ENCODE results near the gene LYPD3. TPM values are rescaled to one million over a fixed set of nuclear protein-coding genes. Genes with fewer than 3 reads are reported as not detected.
A peak's percentile ranks its signal among the peaks of the same experiment; 100 is the strongest.
"Not testable (repeated sequence)": the region's sequence is repeated elsewhere in the genome, so short reads cannot be mapped to it uniquely, and the experiment has no call there.

The LYPD3 gene
- 1 to 10 TPM; 5.2 to 5.3 TPM for total RNA-seq

DNA sequence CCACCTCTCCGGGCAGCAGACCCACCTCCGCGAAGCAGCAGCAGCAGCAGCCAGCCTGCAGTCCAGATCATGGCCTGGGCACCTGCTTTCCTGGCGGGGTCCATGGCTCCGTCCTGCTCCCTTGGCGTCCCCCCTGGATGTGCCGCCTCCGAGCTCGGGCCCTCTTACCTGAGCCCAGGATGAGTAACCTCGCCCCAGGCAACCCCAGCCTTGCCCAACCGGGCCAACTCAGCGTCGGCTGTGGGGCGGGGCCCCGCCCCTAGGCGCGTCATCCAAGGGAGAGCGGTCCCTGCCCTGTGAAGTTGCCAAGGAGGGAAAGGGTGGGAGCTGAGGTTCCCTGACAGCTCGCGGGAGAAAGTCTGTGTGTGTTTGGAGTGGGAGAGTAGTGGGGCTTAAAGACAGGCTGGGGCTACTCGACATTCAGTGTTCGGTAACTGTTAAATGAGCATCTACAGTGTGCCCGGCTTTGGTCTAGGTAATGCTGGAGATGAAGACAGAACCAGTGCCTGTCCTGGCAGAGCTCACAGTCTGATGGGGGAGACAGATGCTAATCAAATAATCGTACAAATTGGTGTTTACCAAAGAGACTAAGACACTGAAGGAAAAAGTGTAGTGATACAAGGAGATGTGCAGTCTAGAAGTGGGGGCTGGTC is at the start of gene LYPD3:
LYPD3 (minus strand) TSS at position 141 of the 653 bp plus-strand sequence; CDS start at position 104, 37 bp downstream.
- Mint-ChIP-seq H3K4me3 (peak within 1 kb of the TSS; percentile 87), H3K27me3 (no peaks in the 10 kb centered on the region), H3K36me3 (peaks cover 10% of the 10 kb centered on the region), H3K9me3 (no peaks in the 10 kb centered on the region), H3K4me1 (peaks cover 53% of the 10 kb centered on the region), H3K27ac (peak within 1 kb of the TSS; percentile 71)
- DNase-seq = no peak

DNA sequence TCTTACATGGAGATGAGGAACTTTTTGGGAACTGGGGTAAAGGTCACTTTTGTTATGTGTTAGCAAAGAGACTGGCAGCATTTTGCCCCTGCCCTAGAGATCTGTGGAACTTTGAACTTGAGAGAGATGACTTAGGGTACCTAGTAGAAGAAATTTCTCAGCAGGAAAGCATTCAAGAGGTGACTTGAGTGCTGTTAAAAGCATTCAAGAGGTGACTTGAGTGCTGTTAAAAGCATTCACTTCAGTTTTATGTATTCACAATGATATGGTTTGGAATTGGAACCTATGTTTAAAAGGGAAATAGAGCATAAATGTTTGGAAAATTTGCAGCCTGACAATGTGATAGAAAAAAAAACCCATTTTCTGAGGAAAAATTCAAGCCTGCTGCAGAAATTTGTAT is 47.0 kb upstream of the LYPD3 start:
- not testable (repeated sequence) for H3K4me1 Mint-ChIP-seq, H3K4me3 Mint-ChIP-seq, H3K27me3 Mint-ChIP-seq, H3K36me3 Mint-ChIP-seq, H3K27ac Mint-ChIP-seq, DNase-seq, H3K9me3 Mint-ChIP-seq

DNA sequence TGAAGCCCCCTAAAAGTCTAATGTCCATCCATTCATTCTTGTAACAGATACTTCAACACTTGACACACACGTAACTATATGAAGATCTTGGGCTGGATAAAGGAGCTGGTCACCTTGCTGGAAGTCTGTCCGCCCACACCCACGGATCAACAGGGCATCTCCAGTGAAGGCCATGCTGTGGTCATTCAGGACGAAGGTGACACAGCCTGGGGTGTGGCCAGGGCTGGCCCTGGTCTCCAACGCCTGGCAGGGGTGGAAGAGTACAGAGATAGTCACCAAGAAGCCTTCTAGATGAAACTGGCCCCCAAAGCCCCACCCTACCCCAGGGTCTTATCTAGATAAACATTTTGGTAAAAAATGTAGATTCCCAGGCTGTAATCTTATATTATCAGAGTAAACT is 45.9 kb upstream of the LYPD3 start:
- Mint-ChIP-seq H3K4me3 (no peak overlapping the region), H3K9me3 (no peaks in the 10 kb centered on the region), H3K27me3 (no peaks in the 10 kb centered on the region), H3K27ac (no peak overlapping the region), H3K4me1 (peaks cover 4% of the 10 kb centered on the region), H3K36me3 (peaks cover 9% of the 10 kb centered on the region)
- DNase-seq = no peak

DNA sequence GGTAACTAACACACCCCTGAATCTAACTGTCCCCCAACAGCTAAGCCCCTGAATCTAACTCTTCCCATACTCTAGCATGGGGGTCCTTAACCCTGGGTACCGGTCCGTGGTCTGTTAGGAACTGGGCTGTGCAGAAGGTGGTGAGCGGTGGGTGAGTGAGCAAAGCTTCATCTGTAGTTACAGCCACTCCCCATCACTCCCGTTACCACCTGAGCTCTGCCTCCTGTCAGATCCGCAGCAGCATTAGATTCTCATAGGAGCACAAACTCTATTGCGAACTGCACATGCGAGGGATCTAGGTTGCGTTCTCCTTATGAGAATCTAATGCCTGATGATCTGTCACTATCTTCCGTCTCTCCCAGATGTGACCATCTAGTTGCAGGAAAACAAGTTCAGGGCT is 45.3 kb upstream of the LYPD3 start:
- Mint-ChIP-seq H3K4me3 (no peak overlapping the region), H3K27me3 (no peaks in the 10 kb centered on the region), H3K27ac (no peak overlapping the region), H3K9me3 (no peaks in the 10 kb centered on the region), H3K36me3 (peaks cover 9% of the 10 kb centered on the region), H3K4me1 (peaks cover 1% of the 10 kb centered on the region)
- no peak for DNase-seq

DNA sequence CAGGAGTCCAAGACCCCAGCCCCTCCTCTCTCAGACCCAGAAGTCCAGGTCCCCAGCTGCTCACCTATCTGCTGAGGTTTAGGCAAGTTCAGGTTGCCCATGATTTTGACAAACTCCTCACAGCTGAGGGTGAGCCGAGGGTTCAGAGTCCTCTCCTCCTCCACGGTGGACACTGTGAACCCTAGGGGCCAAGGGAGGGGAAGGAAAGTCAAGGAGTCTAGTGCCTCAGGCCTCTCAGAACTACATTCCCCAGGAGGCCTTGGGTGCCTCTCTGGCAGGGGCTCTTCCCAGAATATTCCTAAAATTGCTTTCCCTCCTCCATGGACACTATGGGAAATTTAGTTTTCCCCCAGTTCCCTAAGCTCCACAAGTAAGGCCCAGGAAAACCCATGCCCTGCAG is 42.5 kb upstream of the LYPD3 start:
- no peak overlapping the region for H3K27ac Mint-ChIP-seq

DNA sequence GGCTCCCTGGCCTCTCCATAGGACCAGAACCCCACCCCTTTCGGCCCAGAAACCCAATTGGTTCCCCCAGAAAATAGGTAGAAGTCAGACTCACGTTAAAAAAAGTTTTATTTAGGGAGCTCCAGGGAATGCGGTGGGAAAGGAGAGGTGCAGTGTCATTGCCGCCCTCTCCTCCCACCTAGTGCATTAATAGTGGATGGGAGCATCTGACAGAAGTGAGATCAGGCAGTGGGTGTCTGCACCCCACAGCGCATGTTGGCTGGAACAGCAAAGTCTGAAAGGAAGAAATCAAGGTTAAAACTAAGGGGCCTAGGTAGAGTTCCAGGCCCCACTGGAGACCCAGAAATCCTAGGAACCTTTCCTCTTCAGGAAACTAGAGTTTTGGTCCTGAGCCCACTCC is 41.2 kb upstream of the LYPD3 start:
- H3K4me1 Mint-ChIP-seq = peaks cover 20% of the 10 kb centered on the region
- no peaks in the 10 kb centered on the region for H3K9me3 Mint-ChIP-seq
- no peaks in the 10 kb centered on the region for H3K27me3 Mint-ChIP-seq
- no peak overlapping the region for H3K27ac Mint-ChIP-seq
- peaks cover 10% of the 10 kb centered on the region for H3K36me3 Mint-ChIP-seq
- DNase-seq = no peak
- no peak overlapping the region for H3K4me3 Mint-ChIP-seq

More for the DNA sequence above, 42.5 kb upstream of the LYPD3 start:
- Mint-ChIP-seq H3K36me3 (peaks cover 6% of the 10 kb centered on the region), H3K4me1 (peaks cover 13% of the 10 kb centered on the region), H3K4me3 (no peak overlapping the region), H3K27me3 (no peaks in the 10 kb centered on the region), H3K9me3 (no peaks in the 10 kb centered on the region)
- DNase-seq = no peak

DNA sequence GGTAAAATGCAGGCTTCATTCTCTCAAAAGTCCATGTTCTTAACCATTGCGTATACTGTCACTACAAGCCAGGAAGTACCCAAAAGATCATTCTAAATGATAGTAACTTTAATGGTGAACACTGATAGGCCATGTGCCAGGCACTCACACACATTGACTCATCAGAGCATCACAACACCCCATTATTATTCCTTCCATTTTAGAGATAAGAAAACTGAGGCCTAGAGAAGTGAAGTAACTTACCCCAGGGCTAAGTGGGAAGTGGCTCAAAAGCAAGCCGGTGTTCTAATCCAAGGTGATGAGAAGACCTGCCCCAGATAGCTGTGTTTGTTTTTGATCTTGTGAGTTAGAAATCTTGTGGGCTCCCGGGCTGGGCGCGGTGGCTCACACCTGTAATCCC is 40.5 kb upstream of the LYPD3 start:
- H3K4me1 Mint-ChIP-seq = peaks cover 20% of the 10 kb centered on the region
- H3K9me3 Mint-ChIP-seq = no peaks in the 10 kb centered on the region
- H3K4me3 Mint-ChIP-seq = no peak overlapping the region
- H3K27ac Mint-ChIP-seq = peak overlapping the region; percentile 46
- no peak for DNase-seq
- no peaks in the 10 kb centered on the region for H3K27me3 Mint-ChIP-seq
- peaks cover 10% of the 10 kb centered on the region for H3K36me3 Mint-ChIP-seq

DNA sequence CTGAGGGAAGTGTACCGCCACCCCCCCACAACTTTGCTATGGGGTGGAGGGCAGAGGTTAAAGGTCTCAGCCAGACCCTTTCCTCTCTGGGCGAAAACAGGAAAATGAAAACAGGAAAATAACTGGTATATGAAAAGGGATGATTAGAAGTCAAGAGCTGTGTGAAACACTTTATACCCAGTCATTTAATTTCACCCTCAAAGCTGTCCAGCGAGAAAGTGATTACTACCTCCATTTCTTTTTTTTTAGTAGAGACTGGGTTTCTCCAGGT is 39.7 kb upstream of the LYPD3 start:
- Mint-ChIP-seq H3K27ac (peak overlapping the region; percentile 66), H3K36me3 (peaks cover 12% of the 10 kb centered on the region), H3K4me1 (peaks cover 22% of the 10 kb centered on the region), H3K4me3 (no peak overlapping the region), H3K9me3 (no peaks in the 10 kb centered on the region), H3K27me3 (no peaks in the 10 kb centered on the region)
- DNase-seq = no peak

DNA sequence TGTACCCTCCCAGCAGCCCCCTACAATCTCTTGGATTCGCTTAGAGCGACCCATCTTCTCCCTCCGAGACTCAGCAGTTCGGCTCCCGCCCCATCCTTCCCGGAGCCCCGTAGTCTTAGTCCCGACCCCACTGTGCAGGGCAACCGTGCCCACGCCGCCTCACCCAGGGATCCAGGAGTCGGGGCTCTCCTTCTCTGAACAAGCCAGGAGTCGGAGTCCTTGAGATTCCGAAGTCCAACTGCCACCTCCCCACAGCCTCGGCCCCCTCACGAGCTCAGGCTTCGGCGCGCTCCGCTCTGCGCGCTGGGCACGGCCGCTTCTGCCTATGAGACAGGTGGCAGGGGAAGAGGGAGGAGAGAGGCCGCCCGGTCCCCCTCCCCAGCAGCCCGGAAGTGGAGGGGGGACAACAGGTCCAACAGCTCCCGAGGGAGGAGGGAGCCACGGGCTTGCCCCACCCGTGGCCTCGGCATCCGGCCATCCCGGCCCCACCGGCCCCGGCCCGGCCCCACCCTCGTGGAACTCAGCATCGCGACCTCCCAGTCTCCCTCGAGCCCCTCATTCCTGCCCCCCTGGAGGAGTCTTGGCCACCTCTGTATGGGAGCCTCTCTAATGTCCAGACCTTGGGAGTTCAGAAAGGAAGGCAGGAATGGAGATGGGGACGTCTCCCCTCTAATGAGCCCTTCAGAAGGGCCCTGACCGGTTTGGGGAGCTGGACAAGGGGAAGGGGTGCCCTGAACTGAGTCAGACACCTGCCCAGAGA is 39.2 kb upstream of the LYPD3 start, which contains the start of gene PHLDB3:
PHLDB3 (minus strand) TSS at position 321 of the 760 bp plus-strand sequence. CDS start 628 bp downstream, outside the sequence.
- Mint-ChIP-seq H3K27me3 (no peaks in the 10 kb centered on the region), H3K4me1 (peaks cover 22% of the 10 kb centered on the region), H3K36me3 (peaks cover 12% of the 10 kb centered on the region), H3K4me3 (peak within 1 kb of the TSS; percentile 94), H3K9me3 (no peaks in the 10 kb centered on the region), H3K27ac (peak within 1 kb of the TSS; percentile 95)
- DNase-seq = peak; percentile 55

DNA sequence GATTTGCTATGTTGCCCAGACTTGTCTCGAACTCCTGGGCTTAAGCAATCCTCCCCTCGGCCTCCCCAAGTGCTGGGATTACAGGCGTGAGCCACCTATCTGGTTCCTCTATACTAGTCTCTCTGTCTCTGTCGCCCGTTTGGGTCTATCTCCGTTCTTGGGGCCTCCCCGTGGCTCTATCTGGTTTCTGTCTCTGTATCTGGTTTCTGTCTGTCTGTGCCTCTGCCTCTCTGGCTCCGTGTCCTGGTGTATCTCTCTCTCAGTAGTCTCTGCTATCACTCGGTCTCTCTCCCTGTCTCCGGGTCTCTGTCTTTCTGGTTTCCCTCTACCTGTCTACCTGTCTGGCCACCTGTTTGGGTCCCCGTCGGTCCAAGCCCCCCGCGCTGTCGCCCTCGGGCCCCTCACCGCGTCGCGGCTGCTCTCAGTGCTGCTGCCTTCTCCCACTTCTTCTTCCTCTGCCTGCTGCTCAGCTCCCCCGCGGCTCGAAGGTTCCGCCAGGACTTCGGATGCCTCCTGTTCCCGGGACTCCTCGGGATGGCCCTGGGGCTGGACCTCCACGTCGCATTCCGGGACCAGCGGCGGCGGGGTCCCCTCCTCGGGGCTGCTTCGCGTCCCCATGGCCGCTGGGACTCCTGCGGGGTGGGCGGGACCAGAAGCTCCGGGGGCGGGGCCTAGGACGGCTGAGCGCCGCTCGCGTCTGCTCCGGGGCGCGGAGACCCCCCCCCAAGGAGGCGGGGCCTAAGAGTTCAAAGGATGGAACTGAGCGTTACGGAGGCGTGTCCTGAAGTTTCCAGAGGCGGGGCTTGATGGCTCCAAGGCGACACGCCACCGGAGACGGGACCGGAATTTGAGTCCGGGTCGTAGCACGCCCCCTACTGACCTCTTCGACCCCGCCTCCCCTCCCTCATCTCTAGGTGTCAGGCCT is 38.4 kb upstream of the LYPD3 start:
- no peaks in the 10 kb centered on the region for H3K9me3 Mint-ChIP-seq
- no peaks in the 10 kb centered on the region for H3K27me3 Mint-ChIP-seq
- peak; percentile 96 for DNase-seq
- peaks cover 12% of the 10 kb centered on the region for H3K36me3 Mint-ChIP-seq
- H3K4me1 Mint-ChIP-seq = peaks cover 22% of the 10 kb centered on the region
- peak overlapping the region; percentile 94 for H3K4me3 Mint-ChIP-seq
- peak overlapping the region; percentile 95 for H3K27ac Mint-ChIP-seq

DNA sequence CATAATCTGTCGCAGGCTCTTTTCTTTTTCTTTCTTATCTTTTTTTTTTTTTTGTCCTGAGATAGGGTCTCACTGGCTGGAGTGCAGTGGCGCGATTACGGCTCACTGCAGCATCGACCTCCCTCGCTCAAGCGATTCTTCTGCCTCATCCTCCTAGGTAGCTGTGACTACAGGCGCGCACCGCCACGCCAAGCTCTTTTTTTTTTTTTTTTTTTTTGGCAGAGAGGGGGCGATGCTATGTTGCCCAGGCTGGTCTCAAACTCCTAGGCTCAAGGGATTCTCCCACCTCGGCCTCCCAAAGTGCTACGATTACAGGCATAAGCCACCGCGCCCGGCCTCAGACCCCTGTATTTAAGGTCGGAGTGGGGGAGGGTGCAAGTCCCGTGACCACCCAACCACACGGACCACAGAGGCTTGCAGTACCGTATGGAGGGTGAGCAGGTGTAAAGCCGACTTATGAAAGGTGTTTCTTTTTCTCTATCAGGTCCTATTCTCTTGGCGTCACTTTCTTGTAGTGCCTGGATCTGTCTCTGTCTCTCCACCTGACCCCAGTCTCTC is 37.1 kb upstream of the LYPD3 start:
- H3K27ac Mint-ChIP-seq = peak overlapping the region; percentile 43
- peak overlapping the region; percentile 94 for H3K4me3 Mint-ChIP-seq
- peaks cover 22% of the 10 kb centered on the region for H3K4me1 Mint-ChIP-seq
- no peaks in the 10 kb centered on the region for H3K9me3 Mint-ChIP-seq
- H3K27me3 Mint-ChIP-seq = no peaks in the 10 kb centered on the region
- peaks cover 14% of the 10 kb centered on the region for H3K36me3 Mint-ChIP-seq
- no peak for DNase-seq

DNA sequence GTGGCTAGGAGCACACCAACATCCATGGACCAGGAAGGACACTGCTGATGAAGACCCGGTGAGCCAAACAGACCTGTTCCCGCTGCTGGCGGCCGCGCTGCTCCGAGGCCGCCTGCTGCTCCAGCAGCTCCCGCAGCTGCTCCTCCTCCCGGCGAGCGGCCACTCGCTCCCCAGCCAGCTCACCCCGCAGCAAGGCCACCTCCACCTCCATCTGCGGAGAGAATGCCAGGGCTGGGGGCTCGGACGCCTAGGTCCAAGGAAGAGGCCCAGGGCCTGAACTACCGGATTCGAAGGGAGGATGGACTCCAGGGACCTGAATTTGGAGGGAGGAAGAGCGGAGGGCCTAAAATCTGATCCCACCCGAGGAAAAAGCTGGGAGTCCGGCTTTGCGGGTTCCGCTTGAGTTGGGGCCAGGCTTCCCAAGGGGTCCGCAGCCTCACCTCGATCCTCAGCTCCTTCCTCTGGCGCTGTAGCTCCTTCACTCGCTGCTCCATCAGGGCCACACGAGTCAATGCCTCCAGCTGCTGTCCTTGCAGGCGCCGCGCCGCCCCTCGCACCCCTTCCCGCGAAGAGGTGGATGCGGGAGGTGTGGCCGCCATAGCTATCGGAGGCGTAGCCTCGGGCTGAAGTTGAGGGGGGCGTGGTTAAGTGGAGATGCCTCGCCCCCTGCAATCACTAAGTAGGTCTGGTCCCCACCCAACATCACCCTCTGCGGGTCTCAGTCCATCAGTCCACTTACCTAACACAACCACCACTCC is 36.4 kb upstream of the LYPD3 start:
- Mint-ChIP-seq H3K27me3 (no peaks in the 10 kb centered on the region), H3K27ac (no peak overlapping the region), H3K36me3 (peaks cover 14% of the 10 kb centered on the region), H3K4me1 (peaks cover 22% of the 10 kb centered on the region), H3K9me3 (no peaks in the 10 kb centered on the region), H3K4me3 (no peak overlapping the region)
- DNase-seq = no peak

DNA sequence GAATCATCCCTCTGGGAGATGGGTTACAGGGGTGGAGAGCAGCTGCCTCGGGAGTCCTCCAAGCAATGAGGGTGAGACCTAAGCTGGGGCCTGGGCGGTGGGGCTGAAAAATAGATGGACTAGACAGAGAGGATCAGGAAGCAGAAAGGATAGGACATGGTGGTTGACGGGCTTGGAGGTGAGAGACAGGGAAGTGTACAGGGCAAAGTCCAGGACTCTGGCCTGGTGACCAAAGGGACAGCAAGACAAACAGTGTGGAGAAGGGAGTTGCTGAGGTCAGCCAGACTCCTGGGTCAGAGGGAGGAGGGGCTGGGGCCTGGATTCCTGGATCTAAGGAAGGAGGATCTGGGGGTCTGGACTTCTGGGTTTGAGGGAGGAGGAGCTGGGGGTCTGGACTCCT is 33.6 kb upstream of the LYPD3 start:
- H3K27ac Mint-ChIP-seq = no peak overlapping the region
- peaks cover 15% of the 10 kb centered on the region for H3K4me1 Mint-ChIP-seq
- DNase-seq = no peak
- peaks cover 12% of the 10 kb centered on the region for H3K36me3 Mint-ChIP-seq
- H3K9me3 Mint-ChIP-seq = no peaks in the 10 kb centered on the region
- no peak overlapping the region for H3K4me3 Mint-ChIP-seq
- no peaks in the 10 kb centered on the region for H3K27me3 Mint-ChIP-seq

DNA sequence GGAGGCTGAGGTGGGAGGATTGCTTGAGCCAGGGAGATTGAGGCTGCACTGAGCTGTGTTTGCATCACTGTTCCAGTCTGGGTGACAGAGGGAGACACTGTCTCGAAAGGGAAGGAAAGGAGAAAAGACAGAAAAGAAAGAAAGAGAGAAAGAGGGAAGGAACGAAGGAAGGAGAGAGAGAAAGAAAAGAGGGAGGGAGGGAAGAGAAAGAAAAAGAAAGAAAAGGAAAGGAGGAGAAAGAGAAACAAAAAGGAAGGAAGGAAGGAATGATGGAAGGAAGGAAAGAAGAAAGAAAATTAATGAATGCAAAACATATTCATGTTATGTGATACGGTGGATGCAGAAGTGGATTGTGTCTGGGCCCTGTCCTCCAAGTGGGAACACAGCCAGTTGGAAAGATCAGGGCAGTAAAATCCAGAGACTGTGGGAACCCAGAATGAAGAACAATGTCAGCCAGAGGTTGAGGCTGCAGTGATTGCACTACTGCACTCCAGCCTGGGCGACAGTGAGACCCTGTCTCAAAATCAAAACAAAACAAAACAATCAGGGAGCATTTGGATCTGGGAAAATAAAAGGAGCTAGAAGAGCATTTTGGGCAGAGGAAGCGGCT is 32.9 kb upstream of the LYPD3 start:
- no peak for DNase-seq
- H3K27ac Mint-ChIP-seq = no peak overlapping the region
- H3K27me3 Mint-ChIP-seq = no peaks in the 10 kb centered on the region
- H3K4me1 Mint-ChIP-seq = peaks cover 12% of the 10 kb centered on the region
- H3K9me3 Mint-ChIP-seq = no peaks in the 10 kb centered on the region
- H3K36me3 Mint-ChIP-seq = peaks cover 12% of the 10 kb centered on the region
- H3K4me3 Mint-ChIP-seq = no peak overlapping the region

Data from activated naive CD8-positive, alpha-beta T cell treated with anti-CD3 and anti-CD28 coated beads for 36 hours (primary cell).